HG02852 (cell line): Measurements from ENCODE around the gene UBL4A.
"Not testable (repeated sequence)": the region's sequence is repeated elsewhere in the genome, so short reads cannot be mapped to it uniquely, and the experiment has no call there.

Source experiments
- ATAC-seq: cut with Tn5 transposase; IDR thresholded peaks from one replicate; pipeline ENCODE4 v1.9.1; 2021; ENCODE audit warnings: mild to moderate bottlenecking, moderate library complexity; ENCODE audit not compliant: unreplicated experiment

UBL4A gene

DNA sequence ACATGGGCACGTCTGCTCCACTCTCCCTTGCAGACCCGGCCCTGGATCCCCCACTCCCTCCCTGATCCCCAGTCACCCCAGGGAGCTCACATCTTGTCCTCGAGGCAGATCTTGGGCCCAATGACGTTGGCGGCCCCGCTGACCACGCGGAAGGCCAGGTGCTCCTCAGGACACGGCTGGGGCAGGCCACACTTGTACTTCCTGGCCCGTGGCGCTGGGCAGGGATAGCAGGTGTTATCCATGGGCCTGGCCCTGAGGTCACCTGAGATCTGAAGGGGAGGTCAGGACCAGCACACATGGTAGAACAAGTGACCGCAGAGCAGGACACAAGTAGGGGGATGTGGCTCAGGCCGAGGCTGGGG, 21.9 kb upstream of the UBL4A start:
- no peak for ATAC-seq

DNA sequence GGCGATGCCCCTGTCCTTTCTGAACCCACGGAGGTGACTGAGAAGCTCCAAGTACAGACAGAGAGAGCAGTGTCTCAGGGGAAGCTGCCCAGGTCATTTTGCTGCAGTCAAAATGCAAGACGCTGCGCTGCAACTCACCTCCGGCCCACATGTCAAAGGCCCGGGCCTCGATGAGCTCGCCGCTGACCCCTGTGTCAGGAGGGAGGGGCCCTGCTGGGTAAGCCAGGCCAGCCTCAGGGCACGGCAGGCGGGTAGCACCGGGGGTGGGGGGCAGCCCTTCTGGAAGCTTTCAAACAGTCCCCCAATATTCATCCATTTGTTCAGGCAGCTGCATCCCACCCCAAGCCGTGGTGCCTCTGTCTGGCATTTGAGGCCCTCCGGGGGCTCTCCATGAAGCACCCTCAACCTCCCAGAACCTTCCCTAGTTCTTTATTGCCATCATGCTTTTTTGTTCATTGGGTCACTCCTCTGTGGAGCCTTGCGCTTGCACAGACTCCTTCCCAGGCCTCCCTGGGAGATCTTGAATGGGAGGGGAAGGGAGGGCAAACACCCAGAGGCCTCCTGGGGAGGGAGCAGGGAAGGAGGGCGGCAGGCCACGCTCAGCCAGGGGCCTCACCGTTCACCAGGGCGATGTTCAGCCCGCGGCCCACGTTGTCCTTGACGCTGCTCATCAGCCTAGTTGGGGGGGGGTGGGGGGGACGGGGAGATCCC, 21.4 kb upstream of the UBL4A start:
- no peak for ATAC-seq

GRCh38 chrX:154506483-154507332, 20.3 kb upstream of the UBL4A start:
- no peak for ATAC-seq

DNA sequence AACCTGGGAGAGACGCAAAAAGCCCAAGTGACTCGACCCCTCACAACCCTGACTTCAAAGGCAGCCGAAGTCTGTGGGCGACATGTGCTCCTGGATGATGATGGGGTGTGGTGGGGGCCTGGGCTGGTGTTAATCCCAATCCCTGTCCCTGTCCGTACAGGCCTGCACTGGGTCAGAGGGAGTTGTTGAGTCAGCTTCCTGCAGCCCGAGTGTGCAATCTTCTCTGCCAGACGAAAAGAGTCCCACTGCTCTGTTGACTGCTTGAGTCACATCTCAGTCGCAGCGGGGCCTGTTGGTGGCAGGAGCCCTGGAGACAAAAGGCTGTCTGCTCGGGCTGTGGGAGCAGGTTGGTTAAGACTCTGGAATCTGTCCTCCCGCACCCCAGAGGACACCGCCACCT, 19.3 kb upstream of the UBL4A start:
- ATAC-seq: no peak

DNA sequence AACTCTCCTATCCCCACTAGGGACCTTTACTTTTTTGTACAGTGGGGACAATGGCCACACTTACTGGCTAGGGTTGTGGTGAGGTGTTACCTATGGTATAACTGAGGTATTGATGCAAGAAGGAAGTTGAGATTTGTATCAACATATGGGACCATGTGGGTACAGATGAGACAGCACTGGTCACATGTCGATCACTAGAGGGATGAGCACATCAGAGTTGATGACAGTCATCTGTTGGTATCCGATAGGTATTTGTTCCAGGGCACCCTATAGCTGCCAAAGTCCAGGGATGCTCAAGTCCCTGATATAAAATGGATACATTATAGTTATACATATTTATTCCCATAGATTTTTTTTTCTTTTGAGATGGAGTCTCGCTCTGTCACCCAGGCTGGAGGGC, 16.6 kb upstream of the UBL4A start:
- ATAC-seq: no peak

GRCh38 chrX:154502098-154502497, 15.7 kb upstream of the UBL4A start:
- ATAC-seq: no peak

DNA sequence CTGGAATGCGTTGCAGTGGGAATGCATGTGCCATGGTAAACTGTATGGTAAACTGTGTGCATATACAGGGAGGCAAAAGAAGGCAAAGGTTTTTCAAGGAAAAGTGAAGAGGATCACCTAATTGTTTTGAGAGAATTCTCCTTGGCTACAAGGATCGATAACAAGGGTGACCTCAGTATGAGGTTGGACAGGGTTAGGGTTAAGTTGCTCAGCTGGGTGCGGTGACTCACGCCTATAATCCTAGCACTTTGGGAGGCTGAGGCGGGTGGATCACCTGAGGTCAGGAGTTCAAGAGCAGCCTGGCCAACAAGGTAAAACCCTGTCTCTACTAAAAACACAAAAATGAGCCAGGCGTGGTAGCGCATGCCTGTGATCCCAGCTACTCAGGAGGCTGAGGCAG, 15.0 kb upstream of the UBL4A start:
- ATAC-seq: not testable (repeated sequence)

GRCh38 chrX:154496591-154497137, 10.2 kb upstream of the UBL4A start:
- not testable (repeated sequence) for ATAC-seq

DNA sequence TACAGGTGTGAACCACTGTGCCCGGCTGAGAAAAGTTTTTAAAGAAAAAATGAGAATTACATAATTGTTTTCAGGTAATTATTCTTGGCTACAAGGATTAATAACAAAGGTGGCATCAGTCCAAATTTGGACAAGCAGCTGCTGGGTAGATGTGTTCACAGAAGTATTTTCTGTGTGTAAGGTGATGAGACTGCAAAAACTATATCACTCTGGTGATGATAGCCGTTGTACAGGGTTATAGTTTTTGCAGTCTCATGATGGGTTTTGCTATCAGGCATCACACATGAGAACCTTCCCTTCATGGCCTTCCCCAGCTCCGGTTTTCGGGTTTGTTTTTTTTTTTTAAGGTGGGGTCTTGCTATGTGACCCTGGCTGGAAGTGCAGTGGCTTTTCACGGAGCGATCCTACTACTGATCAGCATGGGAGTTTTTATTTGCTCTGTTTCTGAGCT, 9.1 kb upstream of the UBL4A start:
- no peak for ATAC-seq

- no peak for ATAC-seq
Observed at GRCh38 chrX:154494715-154495114, 8.3 kb upstream of the UBL4A start.

GRCh38 chrX:154490414-154491083, 4.1 kb upstream of the UBL4A start, which contains the start of gene SLC10A3:
Gene SLC10A3 (minus strand): TSS chrX:154490629. CDS start chrX:154488940, 1,689 bp downstream.
- ATAC-seq: peak; percentile 67

DNA sequence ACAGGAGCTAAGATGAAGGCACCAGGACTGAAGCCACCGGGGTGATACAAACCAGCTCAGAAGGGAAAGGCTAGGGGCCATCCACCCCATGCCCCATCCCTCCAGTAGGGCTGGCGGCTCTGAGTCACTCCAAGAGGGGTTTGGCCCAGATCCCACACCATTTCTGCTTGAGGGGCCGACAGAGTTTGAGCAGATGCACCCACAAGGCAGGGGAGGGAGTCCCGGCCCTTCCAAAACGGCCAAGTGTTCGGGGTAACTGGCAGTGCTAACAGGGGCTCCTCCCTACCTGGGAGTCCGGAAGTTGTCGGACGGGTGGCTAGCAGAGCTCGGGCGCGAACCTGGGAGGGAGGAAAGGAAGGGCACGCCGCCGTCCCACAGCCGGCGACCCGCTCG, 3.6 kb upstream of the UBL4A start:
- peak; percentile 30 for ATAC-seq

GRCh38 chrX:154489182-154489581, 2.8 kb upstream of the UBL4A start:
- no peak for ATAC-seq

GRCh38 chrX:154488336-154489075, 2.1 kb upstream of the UBL4A start:
- no peak for ATAC-seq

DNA sequence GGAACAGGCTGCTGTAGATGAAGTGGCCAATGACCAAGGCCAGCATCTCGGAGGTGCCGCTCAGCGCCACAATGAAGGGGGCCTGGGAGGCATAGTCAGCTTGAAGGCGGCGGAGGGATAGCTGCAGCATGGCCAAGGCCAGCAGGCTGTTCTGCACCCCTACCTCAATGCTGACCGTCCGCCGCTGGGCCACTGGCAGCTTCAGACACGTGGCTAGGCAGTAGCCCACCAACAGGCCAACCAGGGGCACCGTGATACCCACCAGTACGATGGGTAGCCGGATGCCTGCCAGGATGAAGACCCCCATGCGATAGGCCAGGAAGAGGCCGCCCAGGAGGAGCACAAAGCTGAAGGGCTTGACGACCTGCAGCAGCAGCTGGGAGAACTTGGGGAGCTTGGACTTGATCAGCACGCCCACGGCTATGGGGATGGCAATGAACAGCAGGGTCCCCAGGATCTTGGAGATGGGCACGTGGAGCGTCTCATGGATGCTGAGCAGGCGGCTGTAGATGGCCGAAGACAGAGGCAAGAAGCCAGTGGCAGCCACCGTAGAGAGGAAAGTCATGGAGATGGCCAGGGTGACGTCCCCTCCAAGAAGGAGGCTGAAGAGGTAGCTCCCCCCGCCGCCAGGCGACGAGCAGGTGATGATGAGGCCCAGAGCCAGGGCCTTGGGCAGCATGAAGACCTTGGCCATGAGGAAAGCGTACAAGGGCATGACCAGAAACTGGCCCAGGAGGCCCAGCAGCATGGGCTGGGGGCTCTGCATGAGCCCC, 1.3 kb upstream of the UBL4A start:
- no peak for ATAC-seq

DNA sequence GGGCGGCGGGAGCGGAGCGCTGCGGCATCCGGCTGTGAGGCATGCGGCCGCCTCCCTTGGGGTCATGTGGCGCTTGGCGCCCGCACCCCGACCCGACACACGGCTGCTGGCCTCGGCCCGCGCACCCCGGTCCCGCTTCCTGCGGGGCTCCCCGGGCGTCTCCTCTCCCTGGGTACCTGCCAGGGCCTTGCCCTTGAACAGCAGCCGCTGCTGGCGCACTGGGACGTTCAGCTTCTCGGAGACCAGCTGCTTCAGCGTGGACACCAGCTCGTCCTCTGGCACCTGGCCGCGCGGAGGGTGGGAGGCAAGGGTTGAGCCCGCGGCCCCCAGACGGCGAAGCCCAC, 391 bp downstream of the UBL4A start:
- no peak for ATAC-seq

DNA sequence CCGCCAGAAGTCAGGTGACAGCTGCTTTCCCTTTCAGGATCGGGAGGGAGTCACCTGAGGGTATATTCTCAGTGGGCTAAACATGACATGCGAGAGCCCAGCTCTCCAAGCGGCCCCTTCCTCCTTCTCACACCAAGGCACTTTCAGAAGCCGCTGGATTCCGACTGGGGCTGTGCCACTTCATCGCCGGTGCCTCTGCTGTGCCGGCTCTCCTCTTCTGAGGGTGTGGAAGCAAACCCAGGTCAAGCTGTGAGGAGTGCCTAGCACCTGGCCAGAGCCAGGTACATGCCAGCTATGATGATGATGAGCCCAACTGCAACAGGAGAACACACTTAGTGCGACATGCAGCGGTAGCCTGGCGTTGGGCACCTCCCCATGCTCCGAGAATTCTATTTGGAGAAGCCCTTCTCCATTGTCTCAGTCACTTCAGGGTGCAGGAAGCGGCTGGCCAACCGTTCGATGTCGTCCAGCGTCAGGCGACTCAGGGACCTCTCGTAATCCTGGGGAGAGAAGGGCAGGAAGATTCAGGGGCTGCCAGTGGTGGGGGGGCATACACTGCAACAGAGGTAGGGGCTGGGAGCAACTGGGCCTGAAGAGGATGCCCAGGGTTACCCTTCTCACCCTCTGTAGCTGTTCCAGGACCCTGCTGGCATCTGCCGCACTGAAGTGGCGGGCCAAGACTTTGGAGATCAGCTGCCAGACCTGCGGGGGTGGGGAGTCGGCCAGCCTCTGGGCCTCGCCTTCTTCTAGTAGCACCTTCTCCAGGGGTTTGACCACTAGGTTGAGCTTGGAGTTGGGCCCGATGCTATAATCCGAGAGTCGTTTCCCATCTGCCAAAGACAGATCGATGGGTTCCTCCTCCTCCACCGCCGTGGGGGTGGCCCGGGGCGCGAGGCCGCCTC, 1.0 kb downstream of the UBL4A start:
- ATAC-seq: no peak

DNA sequence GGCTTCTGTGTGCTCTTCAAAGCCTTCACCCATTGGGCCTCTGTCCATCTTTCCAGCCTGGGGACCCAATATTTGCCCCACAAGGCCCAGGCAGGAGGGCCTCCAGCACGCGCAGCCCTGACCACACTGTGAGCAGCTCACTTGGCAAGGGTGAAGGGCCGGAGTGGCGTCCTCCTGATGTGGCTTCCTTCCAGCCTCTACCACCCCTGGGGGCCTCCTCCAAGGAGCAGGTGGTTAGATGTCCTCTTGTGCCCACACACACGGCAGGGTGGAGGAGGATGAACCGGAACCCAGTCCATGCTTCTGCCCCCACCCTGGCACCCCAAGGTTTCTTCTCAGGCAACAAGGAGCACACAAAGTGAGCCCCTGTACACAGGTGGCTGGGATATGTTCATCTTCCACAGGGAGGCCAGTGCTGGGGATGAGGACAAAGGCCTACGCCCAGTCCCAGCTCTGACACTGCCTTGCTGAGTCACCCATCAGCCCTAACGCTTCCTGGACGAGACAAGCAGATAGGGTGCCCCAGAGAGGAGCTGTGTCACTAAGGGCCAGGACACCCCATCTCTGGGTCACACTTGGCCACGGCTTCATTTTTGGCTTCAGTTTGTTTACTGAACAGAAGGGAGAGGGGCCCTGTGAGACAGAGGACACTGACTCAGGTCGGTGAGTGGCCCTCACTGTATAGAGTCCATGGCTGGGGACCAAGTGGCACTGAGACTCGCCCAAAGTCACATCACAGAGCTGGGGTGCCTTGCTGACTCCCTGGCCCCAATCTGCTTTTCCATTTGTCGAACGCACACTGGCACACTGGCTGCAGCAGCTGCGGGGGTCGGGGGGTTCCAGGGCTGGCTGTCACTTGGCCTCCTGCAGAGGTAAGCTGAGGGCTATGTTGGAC, 1.9 kb downstream of the UBL4A start:
- ATAC-seq: no peak
